Measurements from ENCODE around the gene NPLOC4. TPM values are rescaled to one million over a fixed set of nuclear protein-coding genes. Genes with fewer than 3 reads are reported as not detected.
A peak's percentile ranks its signal among the peaks of the same experiment; 100 is the strongest.

NPLOC4 gene
- total and polyA plus RNA-seq, 2 of the 13 experiments (the other 11 are each of a cell fraction or from before 2014, with no cell fraction given) = 57.0 to 97.0 TPM

- TF ChIP-seq TARDBP (CRISPR knock-in tag; IDR thresholded peaks at IDR 0.05) = no peak
- no peak for TF ChIP-seq NRL (CRISPR knock-in tag; IDR thresholded peaks at IDR 0.05; ENCODE audit: borderline replicate concordance)
- TF ChIP-seq KMT2A (CRISPR knock-in tag; IDR thresholded peaks at IDR 0.05) = no peak
- TF ChIP-seq ZNF543 (CRISPR knock-in tag; IDR thresholded peaks at IDR 0.05) = no peak
- TF ChIP-seq SCMH1 (CRISPR knock-in tag; IDR thresholded peaks at IDR 0.05; ENCODE audit: borderline replicate concordance) = no peak
- TF ChIP-seq JUNB (CRISPR knock-in tag; IDR thresholded peaks at IDR 0.05; ENCODE audit: borderline replicate concordance) = peak; percentile 64; the same call in 1 of the 2 replicates
- TF ChIP-seq TRAFD1 (CRISPR knock-in tag; IDR thresholded peaks at IDR 0.05; ENCODE audit: borderline replicate concordance) = no peak
- TF ChIP-seq ZNF660 (CRISPR knock-in tag; IDR thresholded peaks at IDR 0.05; ENCODE audit: borderline replicate concordance, low read depth) = no peak
- no peak for TF ChIP-seq SRSF4 (IDR thresholded peaks at IDR 0.05; ENCODE audit: low read depth, low read length, poor library complexity, severe bottlenecking)
- TF ChIP-seq MZF1 (CRISPR knock-in tag; IDR thresholded peaks at IDR 0.05; ENCODE audit: borderline replicate concordance) = no peak
- TF ChIP-seq IKZF5 (CRISPR knock-in tag; IDR thresholded peaks at IDR 0.05) = 0 out of 2 replicates have a peak, but pooled peaks have one; percentile 36
Observed at GRCh38 chr17:81576621-81577277, 60.2 kb downstream of the NPLOC4 start (continued).

Data from HepG2 (cell line).